Measurements from ENCODE around the gene ANXA7.

ANXA7 gene

GRCh38 chr10:73413528-73414229 is at the start of gene ANXA7:
TSS of gene ANXA7 (minus strand) at chr10:73414058. CDS start at chr10:73400856, 13,202 bp downstream.
- DNase-seq = peak; percentile 91 to 92

- no peak for DNase-seq
Observed at GRCh38 chr10:73460897-73461296, 47.0 kb upstream of the ANXA7 start.

- DNase-seq = no peak
Observed at GRCh38 chr10:73459683-73460314, 45.9 kb upstream of the ANXA7 start.

- no peak for DNase-seq
Observed at GRCh38 chr10:73456187-73456890, 42.5 kb upstream of the ANXA7 start.

- no peak for DNase-seq
Observed at GRCh38 chr10:73449113-73449512, 35.3 kb upstream of the ANXA7 start.

GRCh38 chr10:73448384-73448783 is 34.5 kb upstream of the ANXA7 start:
- no peak for DNase-seq

GRCh38 chr10:73446926-73447325 is 33.1 kb upstream of the ANXA7 start:
- DNase-seq = no peak

GRCh38 chr10:73444457-73444856 is 30.6 kb upstream of the ANXA7 start:
- no peak for DNase-seq

- no peak for DNase-seq
Observed at GRCh38 chr10:73439605-73440312, 25.9 kb upstream of the ANXA7 start.

- DNase-seq = no peak
Observed at GRCh38 chr10:73439055-73439454, 25.2 kb upstream of the ANXA7 start.

GRCh38 chr10:73433538-73433867 is 19.6 kb upstream of the ANXA7 start, which contains the start of gene MSS51:
TSS of gene MSS51 (minus strand) at chr10:73433561. CDS start at chr10:73428284, 5,277 bp downstream.
- no peak for DNase-seq

GRCh38 chr10:73432646-73433537 is 19.0 kb upstream of the ANXA7 start:
- DNase-seq = no peak

GRCh38 chr10:73426318-73426717 is 12.5 kb upstream of the ANXA7 start:
- DNase-seq = no peak

GRCh38 chr10:73424478-73424877 is 10.6 kb upstream of the ANXA7 start:
- no peak for DNase-seq

- no peak for DNase-seq
Observed at GRCh38 chr10:73423309-73423708, 9.5 kb upstream of the ANXA7 start.

GRCh38 chr10:73416571-73416970 is 2.7 kb upstream of the ANXA7 start:
- no peak for DNase-seq

- peak in 1 of 2 donors; percentile 10 for DNase-seq
Observed at GRCh38 chr10:73414230-73414945, 530 bp upstream of the ANXA7 start.

- peak in 1 of 2 donors; percentile 64 for DNase-seq
Observed at GRCh38 chr10:73413108-73413527, 740 bp downstream of the ANXA7 start.

- DNase-seq = no peak
Observed at GRCh38 chr10:73410897-73411296, 3.0 kb downstream of the ANXA7 start.

- DNase-seq = no peak
Observed at GRCh38 chr10:73408978-73409521, 4.8 kb downstream of the ANXA7 start.

GRCh38 chr10:73408061-73408460 is 5.8 kb downstream of the ANXA7 start:
- no peak for DNase-seq

Measured in CD4-positive, alpha-beta T cell treated with Interleukin-4 for 1 hour (primary cell).